Activated CD4-positive, alpha-beta T cell treated with anti-CD3 and anti-CD28 coated beads for 1 hour (primary cell): ENCODE measurements around the gene DNMT3A.
A peak's percentile ranks its signal among the peaks of the same experiment; 100 is the strongest.
"Not testable (repeated sequence)": the region's sequence is repeated elsewhere in the genome, so short reads cannot be mapped to it uniquely, and the experiment has no call there.

Source experiments
- DNase-seq: peaks from one replicate; pipeline ENCODE4 v3.0.0-alpha.2; 2020

DNMT3A gene

GRCh38 chr2:25276569-25277465 is 64.9 kb downstream of the DNMT3A start:
- peak; percentile 62 for DNase-seq

GRCh38 chr2:25275575-25275965 is 66.2 kb downstream of the DNMT3A start:
- no peak for DNase-seq

- DNase-seq: no peak
Observed at GRCh38 chr2:25274868-25275574, 66.7 kb downstream of the DNMT3A start.

- DNase-seq: no peak
Observed at GRCh38 chr2:25273985-25274535, 67.7 kb downstream of the DNMT3A start.

GRCh38 chr2:25272705-25273104 is 69.0 kb downstream of the DNMT3A start:
- not testable (repeated sequence) for DNase-seq

GRCh38 chr2:25270061-25270460 is 71.7 kb downstream of the DNMT3A start:
- no peak for DNase-seq

GRCh38 chr2:25269233-25269632 is 72.5 kb downstream of the DNMT3A start:
- DNase-seq: no peak

- DNase-seq: no peak
Observed at GRCh38 chr2:25268139-25268538, 73.6 kb downstream of the DNMT3A start.

GRCh38 chr2:25266399-25266798 is 75.3 kb downstream of the DNMT3A start:
- DNase-seq: no peak

GRCh38 chr2:25265802-25266201 is 75.9 kb downstream of the DNMT3A start:
- DNase-seq: no peak

GRCh38 chr2:25265001-25265400 is 76.7 kb downstream of the DNMT3A start:
- DNase-seq: no peak

- DNase-seq: no peak
Observed at GRCh38 chr2:25262288-25262687, 79.4 kb downstream of the DNMT3A start.

GRCh38 chr2:25259737-25260124 is 82.0 kb downstream of the DNMT3A start:
- DNase-seq: no peak

- no peak for DNase-seq
Observed at GRCh38 chr2:25258847-25259736, 82.6 kb downstream of the DNMT3A start.

GRCh38 chr2:25257931-25258846 is 83.5 kb downstream of the DNMT3A start:
- DNase-seq: no peak

- no peak for DNase-seq
Observed at GRCh38 chr2:25257032-25257552, 84.6 kb downstream of the DNMT3A start.

- DNase-seq: no peak
Observed at GRCh38 chr2:25256488-25256875, 85.2 kb downstream of the DNMT3A start.

- no peak for DNase-seq
Observed at GRCh38 chr2:25255745-25256487, 85.8 kb downstream of the DNMT3A start.

GRCh38 chr2:25254961-25255360 is 86.8 kb downstream of the DNMT3A start:
- DNase-seq: no peak

GRCh38 chr2:25253153-25253626 is 88.5 kb downstream of the DNMT3A start:
- DNase-seq: no peak
